Coronary artery (tissue), 2 donors: Measurements from ENCODE around the gene TMEM128.
A peak's percentile ranks its signal among the peaks of the same experiment; 100 is the strongest.
"Not testable (repeated sequence)": the region's sequence is repeated elsewhere in the genome, so short reads cannot be mapped to it uniquely, and the experiment has no call there.

Experiments
- DNase-seq: peaks from one replicate; pipeline ENCODE4 v3.0.0-alpha.2; 2017; ENCODE audit warnings: low spot score
- H3K27ac ChIP-seq, 2 donors: fragments of 200-600 bp; sonication (generic); one replicate each; pipeline ENCODE4 v1.5.1; 2016 to 2019
- H3K4me3 ChIP-seq: fragments of 200-600 bp; sonication (generic); 2 replicates; pipeline ENCODE4 v1.5.1; 2016; ENCODE audit warnings: mild to moderate bottlenecking, moderate library complexity
- TF ChIP-seq, protein P1 (sequence below): fragments of 200-600 bp; sonication (generic); IDR thresholded peaks from one replicate; pipeline ENCODE4 v1.5.1; 2019; ENCODE audit warnings: antibody characterized with exemption

TMEM128 gene

DNA sequence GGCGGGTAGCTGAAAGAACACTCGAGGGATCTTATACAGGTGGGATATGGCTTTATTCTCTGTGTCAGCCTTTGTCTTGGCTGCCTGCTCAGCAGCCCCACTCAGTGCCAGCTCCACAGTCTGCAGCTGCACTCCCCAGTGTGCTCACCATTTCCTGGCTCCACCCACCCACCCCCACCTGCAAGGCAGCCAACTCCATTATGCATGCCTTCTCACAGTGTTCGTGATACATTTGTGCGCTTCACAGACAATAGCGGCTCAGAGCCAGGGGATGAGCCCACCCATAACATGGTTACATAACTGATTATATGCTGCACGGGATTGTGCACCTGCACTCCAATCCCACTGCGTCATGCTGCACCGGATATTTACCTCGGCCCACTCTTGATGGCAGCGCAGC, 8.8 kb upstream of the TMEM128 start:
- TF ChIP-seq, protein P1, sequence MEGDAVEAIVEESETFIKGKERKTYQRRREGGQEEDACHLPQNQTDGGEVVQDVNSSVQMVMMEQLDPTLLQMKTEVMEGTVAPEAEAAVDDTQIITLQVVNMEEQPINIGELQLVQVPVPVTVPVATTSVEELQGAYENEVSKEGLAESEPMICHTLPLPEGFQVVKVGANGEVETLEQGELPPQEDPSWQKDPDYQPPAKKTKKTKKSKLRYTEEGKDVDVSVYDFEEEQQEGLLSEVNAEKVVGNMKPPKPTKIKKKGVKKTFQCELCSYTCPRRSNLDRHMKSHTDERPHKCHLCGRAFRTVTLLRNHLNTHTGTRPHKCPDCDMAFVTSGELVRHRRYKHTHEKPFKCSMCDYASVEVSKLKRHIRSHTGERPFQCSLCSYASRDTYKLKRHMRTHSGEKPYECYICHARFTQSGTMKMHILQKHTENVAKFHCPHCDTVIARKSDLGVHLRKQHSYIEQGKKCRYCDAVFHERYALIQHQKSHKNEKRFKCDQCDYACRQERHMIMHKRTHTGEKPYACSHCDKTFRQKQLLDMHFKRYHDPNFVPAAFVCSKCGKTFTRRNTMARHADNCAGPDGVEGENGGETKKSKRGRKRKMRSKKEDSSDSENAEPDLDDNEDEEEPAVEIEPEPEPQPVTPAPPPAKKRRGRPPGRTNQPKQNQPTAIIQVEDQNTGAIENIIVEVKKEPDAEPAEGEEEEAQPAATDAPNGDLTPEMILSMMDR, result no peak
- Histone ChIP-seq H3K4me3 (no peak overlapping the region), H3K27ac (no peak overlapping the region)
- no peak for DNase-seq

DNA sequence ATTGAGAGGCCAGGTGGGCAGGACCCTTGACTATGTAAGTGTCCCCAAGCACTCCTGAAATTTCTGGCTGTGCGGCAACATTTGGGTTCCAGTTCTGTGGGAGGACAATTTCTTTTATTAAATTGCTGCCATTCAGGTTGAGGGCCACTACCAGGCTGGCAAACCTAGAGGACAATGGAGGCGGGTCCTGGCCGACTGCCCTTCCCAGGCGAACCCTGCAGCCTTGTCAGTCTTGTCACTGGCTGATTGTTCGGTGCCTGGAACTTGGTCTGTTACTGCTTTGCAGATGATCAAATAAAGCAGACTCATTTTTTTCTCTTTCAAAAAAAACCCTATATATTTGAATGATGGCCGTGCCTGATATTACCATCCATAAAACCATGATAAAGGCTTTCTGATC, 6.6 kb upstream of the TMEM128 start:
- TF ChIP-seq, protein P1, result no peak
- no peak overlapping the region for H3K4me3 ChIP-seq
- H3K27ac ChIP-seq, result no peak overlapping the region
- no peak for DNase-seq

DNA sequence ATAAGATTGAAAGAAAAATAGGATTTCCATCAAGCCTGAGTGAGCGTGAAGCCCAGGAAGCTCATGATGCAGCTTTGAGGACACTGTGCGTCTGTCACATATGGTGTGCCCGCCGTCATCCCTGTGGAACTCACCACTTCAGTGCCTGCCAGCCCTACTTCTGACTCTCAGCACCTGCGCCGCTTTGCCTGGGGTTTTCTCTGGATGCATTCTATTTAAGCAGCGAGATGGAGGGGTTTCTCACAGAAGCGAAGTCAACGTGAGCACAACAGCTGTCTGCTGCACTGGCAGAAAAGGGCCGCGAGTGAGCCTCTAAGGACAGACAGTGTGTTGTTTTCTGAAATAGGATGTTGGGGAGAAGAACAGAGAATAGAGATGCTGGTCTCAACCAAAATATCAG, 6.2 kb upstream of the TMEM128 start:
- TF ChIP-seq, protein P1, result no peak
- H3K27ac ChIP-seq, result no peak overlapping the region
- DNase-seq, result no peak
- no peak overlapping the region for H3K4me3 ChIP-seq

DNA sequence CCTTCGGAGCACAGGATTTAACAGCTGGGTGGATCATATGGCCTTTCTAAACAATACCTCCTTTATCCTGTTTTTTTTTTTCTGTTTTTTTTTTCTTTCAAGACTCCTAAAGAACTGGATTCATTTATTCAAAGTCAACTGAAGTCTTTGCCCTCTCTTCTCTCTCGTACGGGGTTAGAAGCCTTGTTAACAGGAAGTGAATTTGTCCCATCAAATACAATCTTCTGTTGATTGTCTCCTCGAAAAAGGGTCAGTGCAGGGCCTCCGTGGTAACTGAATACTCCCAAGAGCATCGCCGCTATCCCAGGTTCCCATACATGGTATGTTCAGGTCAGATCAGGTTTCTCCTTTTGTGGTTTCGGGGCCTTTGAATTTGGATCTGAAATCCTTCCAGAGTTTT, 1.8 kb upstream of the TMEM128 start:
- no peak overlapping the region for H3K4me3 ChIP-seq
- TF ChIP-seq, protein P1, result no peak
- DNase-seq, result no peak
- no peak overlapping the region for H3K27ac ChIP-seq

DNA sequence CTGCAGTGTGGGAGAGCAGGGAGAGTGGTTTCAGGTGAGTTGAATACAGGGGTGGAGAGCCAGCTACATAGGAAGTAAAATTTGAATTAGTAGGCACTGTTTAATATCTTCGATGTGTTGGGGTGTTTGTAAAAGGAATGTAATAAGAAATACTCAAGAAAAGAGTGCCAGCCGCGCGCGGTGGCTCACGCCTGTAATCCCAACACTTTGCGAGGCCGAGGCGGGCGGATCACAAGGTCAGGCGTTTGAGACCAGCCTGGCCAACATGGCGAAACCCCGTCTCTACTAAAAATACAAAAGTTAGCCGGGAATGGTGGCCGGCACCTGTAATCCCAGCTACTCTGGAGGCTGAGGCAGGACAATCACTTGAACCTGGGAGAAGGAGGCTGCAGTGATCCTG, 1.3 kb upstream of the TMEM128 start:
- DNase-seq, H3K27ac ChIP-seq, H3K4me3 ChIP-seq: not testable (repeated sequence)

DNA sequence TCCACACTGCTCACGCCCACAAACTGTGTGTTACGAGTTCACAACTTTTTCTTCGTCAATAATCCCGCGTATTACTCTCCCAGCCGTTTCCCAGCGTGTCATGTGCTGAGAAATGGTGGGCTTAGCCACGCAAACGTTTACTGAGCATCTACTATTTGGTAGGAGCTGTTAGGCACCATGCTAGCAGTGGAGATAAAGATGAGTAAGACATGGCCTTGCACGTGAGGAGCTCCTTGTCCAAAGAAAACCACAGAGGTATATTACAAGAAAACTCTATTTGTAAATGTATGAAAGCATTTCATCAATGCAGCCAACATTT, 821 bp upstream of the TMEM128 start:
- peak overlapping the region; percentile 94 for H3K4me3 ChIP-seq
- TF ChIP-seq, protein P1, result no peak
- peak overlapping the region; percentile 95 for H3K27ac ChIP-seq
- no peak for DNase-seq

DNA sequence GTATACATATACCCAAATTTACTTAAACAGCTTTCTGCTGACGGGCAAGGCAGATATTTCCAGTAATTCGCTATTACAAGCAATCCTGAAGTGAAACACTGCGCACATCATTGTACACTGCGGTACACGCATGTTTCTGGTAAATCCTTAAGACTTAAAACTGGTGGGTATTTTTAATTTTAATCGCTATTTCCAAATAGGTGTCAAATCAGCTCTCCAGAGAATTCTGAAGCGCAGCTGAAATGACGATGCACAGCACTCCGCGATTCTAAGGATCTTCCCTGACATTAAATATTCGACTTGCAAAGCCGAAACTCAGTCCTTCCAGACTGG, 361 bp downstream of the TMEM128 start:
- Histone ChIP-seq H3K4me3 (peak overlapping the region; percentile 94), H3K27ac (peak overlapping the region; percentile 95)
- DNase-seq, result no peak
- TF ChIP-seq, protein P1, result no peak

DNA sequence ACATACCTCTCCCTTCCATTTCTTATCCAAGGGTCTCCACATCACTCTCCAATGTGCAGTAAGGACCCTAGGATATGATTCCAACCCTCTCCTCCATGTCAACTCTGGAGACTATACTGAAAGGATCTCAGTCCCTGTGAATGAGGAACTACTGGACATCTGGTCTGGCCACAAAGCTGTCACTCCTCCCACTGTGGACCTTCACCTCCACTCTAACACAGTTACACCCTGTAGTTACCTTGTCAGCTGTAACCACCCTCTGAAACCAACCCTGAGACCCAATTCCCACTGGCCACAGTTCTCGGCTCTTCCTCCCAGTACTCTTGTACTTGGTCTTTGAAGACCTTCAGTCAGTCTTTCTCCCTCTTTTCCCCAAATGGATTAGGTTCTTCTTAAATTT, 2.9 kb downstream of the TMEM128 start:
- H3K27ac ChIP-seq, result no peak overlapping the region
- DNase-seq, result no peak
- TF ChIP-seq, protein P1, result no peak
- no peak overlapping the region for H3K4me3 ChIP-seq

DNA sequence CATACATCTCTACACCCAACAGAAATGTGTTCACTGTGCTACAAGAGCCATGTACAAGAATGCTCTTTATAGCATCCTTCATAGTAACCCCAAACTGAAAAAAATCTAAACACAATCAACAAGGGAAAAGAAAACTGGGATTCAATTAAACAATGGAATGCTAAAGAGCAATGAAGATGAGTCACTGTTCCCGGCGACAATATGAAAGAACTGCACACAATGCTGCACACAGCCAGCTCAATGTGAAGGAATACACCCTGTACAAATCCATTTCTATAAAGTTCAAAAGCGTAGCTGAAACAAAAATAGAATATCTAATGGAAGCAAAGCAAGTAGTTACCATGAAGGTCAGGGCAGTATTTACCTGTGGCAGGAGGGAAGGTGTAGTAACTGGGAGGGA, 8.5 kb downstream of the TMEM128 start:
- not testable (repeated sequence) for DNase-seq, H3K27ac ChIP-seq, H3K4me3 ChIP-seq
